Trophoblast cell (in vitro differentiated cells and primary cell): ENCODE results near the gene EPS15.

Source experiments
- DNase-seq, 2 donors: peaks; one replicate each; pipeline ENCODE4 v3.0.0-alpha.2; 2016
- H2AFZ ChIP-seq: 2 replicates; pipeline ENCODE4 v1.6.1; 2013; ENCODE audit warnings: low read length, moderate library complexity, mild to moderate bottlenecking; ENCODE audit not compliant: insufficient read depth, poor library complexity
- H2AK5ac ChIP-seq: 2 replicates; pipeline ENCODE4 v1.6.1; 2013; ENCODE audit warnings: mild to moderate bottlenecking, low read length
- H2BK120ac ChIP-seq: 2 replicates; pipeline ENCODE4 v1.6.1; 2013; ENCODE audit warnings: low read length, mild to moderate bottlenecking, moderate library complexity; ENCODE audit not compliant: insufficient read depth, poor library complexity
- H2BK12ac ChIP-seq: 2 replicates; pipeline ENCODE4 v1.6.1; 2013; ENCODE audit warnings: mild to moderate bottlenecking, low read length, moderate library complexity
- H2BK5ac ChIP-seq: 2 replicates; pipeline ENCODE4 v1.6.1; 2013; ENCODE audit warnings: low read length, low read depth, moderate library complexity, mild to moderate bottlenecking; ENCODE audit not compliant: poor library complexity
- H3K14ac ChIP-seq: 2 replicates; pipeline ENCODE4 v1.6.1; 2013; ENCODE audit warnings: mild to moderate bottlenecking, low read length
- H3K18ac ChIP-seq: 2 replicates; pipeline ENCODE4 v1.6.1; 2013; ENCODE audit warnings: mild to moderate bottlenecking, low read length
- H3K23ac ChIP-seq: 2 replicates; pipeline ENCODE4 v1.6.1; 2013; ENCODE audit warnings: low read length
- H3K27ac ChIP-seq: 2 replicates; pipeline ENCODE4 v1.5.1; 2013; ENCODE audit warnings: low read depth, mild to moderate bottlenecking, inconsistent platforms, low read length, moderate library complexity
- H3K27me3 ChIP-seq: 2 replicates; pipeline ENCODE4 v1.6.1; 2013; ENCODE audit warnings: inconsistent platforms, mild to moderate bottlenecking, low read length, moderate library complexity; ENCODE audit not compliant: insufficient read depth
- H3K36me3 ChIP-seq, 2 experiments: 1 replicate in 1 of 2; 2 replicates in 1 of 2; pipeline ENCODE4 v1.6.1; 2013; ENCODE audit warnings: low read length in 2 of 2, mild to moderate bottlenecking in 2 of 2, moderate library complexity in 1 of 2; ENCODE audit not compliant: insufficient read depth in 2 of 2, control insufficient read depth in 1 of 2
- H3K4ac ChIP-seq: 2 replicates; pipeline ENCODE4 v1.6.1; 2013; ENCODE audit warnings: low read depth, mild to moderate bottlenecking, low read length, moderate library complexity
- H3K4me1 ChIP-seq, 2 experiments: 1 replicate in 1 of 2; 2 replicates in 1 of 2; pipeline ENCODE4 v1.6.1; 2013; ENCODE audit warnings: low read length in 2 of 2, mild to moderate bottlenecking in 2 of 2, moderate library complexity in 1 of 2; ENCODE audit not compliant: insufficient read depth in 2 of 2, control insufficient read depth in 1 of 2
- H3K4me2 ChIP-seq: 2 replicates; pipeline ENCODE4 v1.6.1; 2013; ENCODE audit warnings: inconsistent platforms, mild to moderate bottlenecking, low read length, moderate library complexity
- H3K4me3 ChIP-seq: 2 replicates; pipeline ENCODE4 v1.5.1; 2013; ENCODE audit warnings: mild to moderate bottlenecking, low read depth, low read length, inconsistent platforms
- H3K79me1 ChIP-seq: one replicate; pipeline ENCODE4 v1.6.1; 2013; ENCODE audit warnings: low read length
- H3K79me2 ChIP-seq: 2 replicates; pipeline ENCODE4 v1.6.1; 2013; ENCODE audit warnings: low read length, mild to moderate bottlenecking; ENCODE audit not compliant: control insufficient read depth, insufficient read depth, poor library complexity
- H3K9ac ChIP-seq: 2 replicates; pipeline ENCODE4 v1.6.1; 2013; ENCODE audit warnings: mild to moderate bottlenecking, low read length
- H3K9me3 ChIP-seq: 2 replicates; pipeline ENCODE4 v1.6.1; 2013; ENCODE audit warnings: low read depth, mild to moderate bottlenecking, control low read depth, inconsistent platforms, low read length; ENCODE audit not compliant: insufficient read depth
- H4K12ac ChIP-seq: 2 replicates; pipeline ENCODE4 v1.6.1; 2013; ENCODE audit warnings: low read depth, mild to moderate bottlenecking, low read length, moderate library complexity
- H4K8ac ChIP-seq: 2 replicates; pipeline ENCODE4 v1.6.1; 2013; ENCODE audit warnings: low read depth, mild to moderate bottlenecking, low read length, moderate library complexity
- H4K91ac ChIP-seq: one replicate; pipeline ENCODE4 v1.6.1; 2013; ENCODE audit warnings: low read depth, mild to moderate bottlenecking, low read length, moderate library complexity
- WGBS: extraction: QIAGEN DNeasy Blood & Tissue Kit; methylation state at CpG from one replicate; pipeline ENCODE4 v1.1.7; 2013; ENCODE audit warnings: missing lambda C conversion rate; ENCODE audit not compliant: insufficient read length, insufficient coverage; ENCODE audit errors: extremely low coverage; 5-methylcytosine and 5-hydroxymethylcytosine counted together

EPS15 gene

GRCh38 chr1:51517361-51518032 lies 1.6 kb downstream of the EPS15 start:
- Histone ChIP-seq H2BK120ac (no peak overlapping the region), H3K18ac (no peak overlapping the region), H2BK12ac (no peak overlapping the region), H3K27me3 (no peaks in the 10 kb centered on the region), H3K9me3 (no peaks in the 10 kb centered on the region), H3K4me2 (peak overlapping the region; percentile 99), H3K79me2 (peaks cover 10% of the 10 kb centered on the region), H3K79me1 (peaks cover 8% of the 10 kb centered on the region), H4K12ac (no peak overlapping the region), H3K27ac (peak overlapping the region; percentile 98), H3K9ac (no peak overlapping the region), H3K14ac (peak overlapping the region; percentile 5), H3K36me3 (no peaks in the 10 kb centered on the region), H3K4me3 (peak overlapping the region; percentile 98), H3K23ac (no peak overlapping the region), H3K4me1 (peaks cover 0 to 2% of the 10 kb centered on the region in 2 experiments), H2BK5ac (no peak overlapping the region), H4K8ac (no peak overlapping the region), H3K4ac (peak overlapping the region; percentile 53), H4K91ac (no peak overlapping the region), H2AFZ (no peak overlapping the region), H2AK5ac (no peak overlapping the region)
- WGBS, result no CpG with 5 or more reads among the region's 7 CpGs
- DNase-seq, result no peak

GRCh38 chr1:51516649-51517158 lies 2.4 kb downstream of the EPS15 start:
- H2AFZ ChIP-seq, result no peak overlapping the region
- no peak overlapping the region for H3K9ac ChIP-seq
- H3K27ac ChIP-seq, result no peak overlapping the region
- no peaks in the 10 kb centered on the region for H3K36me3 ChIP-seq
- no peak overlapping the region for H4K12ac ChIP-seq
- no peak overlapping the region for H4K91ac ChIP-seq
- no peak overlapping the region for H2BK12ac ChIP-seq
- H3K23ac ChIP-seq, result no peak overlapping the region
- H2BK120ac ChIP-seq, result no peak overlapping the region
- H3K14ac ChIP-seq, result no peak overlapping the region
- peaks cover 10% of the 10 kb centered on the region for H3K79me2 ChIP-seq
- no peak overlapping the region for H3K4me3 ChIP-seq
- H3K27me3 ChIP-seq, result no peaks in the 10 kb centered on the region
- H3K4me1 ChIP-seq, result peaks cover 0 to 2% of the 10 kb centered on the region in 2 experiments
- H3K4ac ChIP-seq, result peak overlapping the region; percentile 57
- no peak overlapping the region for H2BK5ac ChIP-seq
- no peak overlapping the region for H2AK5ac ChIP-seq
- no CpG with 5 or more reads among the region's 2 CpGs for WGBS
- H4K8ac ChIP-seq, result no peak overlapping the region
- H3K9me3 ChIP-seq, result no peaks in the 10 kb centered on the region
- H3K79me1 ChIP-seq, result peaks cover 8% of the 10 kb centered on the region
- DNase-seq, result no peak
- H3K4me2 ChIP-seq, result peak overlapping the region; percentile 26
- H3K18ac ChIP-seq, result no peak overlapping the region

GRCh38 chr1:51515982-51516648 lies 3.0 kb downstream of the EPS15 start:
- peaks cover 10% of the 10 kb centered on the region for H3K79me2 ChIP-seq
- peaks cover 8% of the 10 kb centered on the region for H3K79me1 ChIP-seq
- H4K91ac ChIP-seq, result no peak overlapping the region
- no peak overlapping the region for H2BK5ac ChIP-seq
- H3K36me3 ChIP-seq, result no peaks in the 10 kb centered on the region
- no peak overlapping the region for H3K9ac ChIP-seq
- peak overlapping the region; percentile 59 for H3K4ac ChIP-seq
- H3K4me1 ChIP-seq, result peaks cover 0 to 2% of the 10 kb centered on the region in 2 experiments
- no peak overlapping the region for H3K4me3 ChIP-seq
- no peak overlapping the region for H3K18ac ChIP-seq
- no peak overlapping the region for H3K27ac ChIP-seq
- no peak overlapping the region for H2BK120ac ChIP-seq
- DNase-seq, result no peak
- no peak overlapping the region for H3K4me2 ChIP-seq
- no peaks in the 10 kb centered on the region for H3K27me3 ChIP-seq
- no peak overlapping the region for H4K12ac ChIP-seq
- H2AK5ac ChIP-seq, result no peak overlapping the region
- H3K23ac ChIP-seq, result no peak overlapping the region
- H4K8ac ChIP-seq, result no peak overlapping the region
- no peak overlapping the region for H2BK12ac ChIP-seq
- no peak overlapping the region for H2AFZ ChIP-seq
- no peak overlapping the region for H3K14ac ChIP-seq
- H3K9me3 ChIP-seq, result no peaks in the 10 kb centered on the region

GRCh38 chr1:51515312-51515960 lies 3.6 kb downstream of the EPS15 start:
- Histone ChIP-seq H3K36me3 (no peaks in the 10 kb centered on the region), H3K14ac (no peak overlapping the region), H4K12ac (no peak overlapping the region), H3K79me1 (peaks cover 8% of the 10 kb centered on the region), H3K23ac (no peak overlapping the region), H3K9ac (no peak overlapping the region), H3K4ac (peak overlapping the region; percentile 95), H3K4me2 (no peak overlapping the region), H3K27ac (no peak overlapping the region), H2AK5ac (no peak overlapping the region), H2BK120ac (no peak overlapping the region), H2BK5ac (no peak overlapping the region), H3K9me3 (no peaks in the 10 kb centered on the region), H4K91ac (no peak overlapping the region), H3K79me2 (peaks cover 10% of the 10 kb centered on the region), H2BK12ac (no peak overlapping the region), H3K4me3 (no peak overlapping the region), H3K18ac (no peak overlapping the region), H4K8ac (no peak overlapping the region), H3K4me1 (peaks cover 0 to 2% of the 10 kb centered on the region in 2 experiments), H2AFZ (no peak overlapping the region), H3K27me3 (no peaks in the 10 kb centered on the region)
- DNase-seq, result no peak
- WGBS, result no CpG with 5 or more reads among the region's 5 CpGs
